Eye (tissue), 1 donor: ENCODE data around the gene MFSD1.
"Not testable (repeated sequence)": the region's sequence is repeated elsewhere in the genome, so short reads cannot be mapped to it uniquely, and the experiment has no call there.

Source experiments
- DNase-seq: peaks from one replicate; pipeline ENCODE4 v3.0.0-alpha.2; 2015

Gene MFSD1

DNA sequence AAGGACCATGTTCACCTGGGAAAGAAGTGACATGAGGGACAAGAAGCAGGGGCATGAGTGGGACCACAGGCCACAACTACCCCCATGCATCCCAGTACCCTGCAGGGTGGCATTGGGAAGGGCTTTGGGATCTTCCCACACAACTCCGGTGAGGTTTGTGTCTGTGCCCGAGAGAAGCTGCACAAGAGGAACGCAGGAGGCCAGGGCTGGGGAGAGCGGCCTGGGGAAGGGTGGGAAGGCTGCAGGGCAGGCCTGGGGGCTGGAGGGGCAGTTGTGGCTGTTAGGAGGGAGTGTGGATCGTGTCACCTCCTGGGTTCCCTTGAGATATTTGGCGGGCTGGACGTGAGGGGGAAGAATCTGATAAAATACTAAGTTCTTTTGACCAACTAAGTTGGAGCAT lies 25.3 kb upstream of the MFSD1 start:
- DNase-seq = no peak

DNA sequence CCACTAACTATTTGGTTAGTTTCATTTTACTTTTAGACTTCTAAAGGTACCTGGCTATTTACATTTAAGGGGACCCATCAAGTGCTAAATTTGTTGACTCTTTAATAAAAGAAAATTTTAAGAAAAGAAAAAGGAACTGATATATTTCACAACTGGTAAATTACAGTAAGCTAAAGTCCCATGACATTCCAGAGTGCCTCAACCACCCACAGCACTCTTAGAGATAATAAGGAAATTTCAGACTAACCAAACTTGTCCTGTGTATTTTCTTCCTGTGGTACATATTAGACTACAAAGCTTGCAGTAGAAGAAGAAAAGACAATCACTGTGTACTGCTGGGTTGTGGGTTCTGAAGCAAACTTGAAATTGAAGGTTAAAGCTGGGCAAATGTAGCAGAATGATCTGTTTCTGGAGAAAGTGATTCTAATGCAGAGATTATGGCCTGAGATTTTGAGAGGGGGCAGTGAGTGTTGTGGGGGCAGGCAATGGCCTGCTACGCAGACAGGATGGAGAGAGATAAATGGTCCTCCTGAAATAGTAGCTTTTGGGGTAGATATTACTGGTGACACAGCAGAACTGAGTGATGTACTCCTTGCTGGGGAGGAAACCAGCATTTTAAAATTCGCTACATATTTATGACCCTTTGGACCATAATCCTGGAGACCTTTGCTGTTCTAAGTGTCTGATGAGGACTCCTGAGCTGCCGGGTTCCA lies 24.5 kb upstream of the MFSD1 start:
- no peak for DNase-seq

DNA sequence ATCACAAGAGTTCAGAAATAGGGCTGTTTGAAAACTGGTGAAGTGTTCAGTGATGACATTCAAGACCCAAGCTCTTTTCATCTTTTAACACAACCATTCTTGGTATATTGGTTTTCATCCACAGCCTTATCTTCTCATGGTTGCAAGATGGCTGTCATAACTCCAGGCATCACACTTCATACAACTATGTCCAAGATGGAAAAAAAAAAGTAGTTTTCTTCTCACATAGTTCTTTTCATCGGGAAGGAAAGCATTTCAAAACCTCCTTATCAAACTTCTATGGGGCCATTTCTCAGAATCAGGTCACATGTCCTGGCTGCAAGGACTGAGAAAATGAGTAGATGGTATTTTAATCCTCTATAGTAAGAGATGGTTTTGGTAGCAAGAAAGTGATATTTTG lies 21.1 kb upstream of the MFSD1 start:
- no peak for DNase-seq

DNA sequence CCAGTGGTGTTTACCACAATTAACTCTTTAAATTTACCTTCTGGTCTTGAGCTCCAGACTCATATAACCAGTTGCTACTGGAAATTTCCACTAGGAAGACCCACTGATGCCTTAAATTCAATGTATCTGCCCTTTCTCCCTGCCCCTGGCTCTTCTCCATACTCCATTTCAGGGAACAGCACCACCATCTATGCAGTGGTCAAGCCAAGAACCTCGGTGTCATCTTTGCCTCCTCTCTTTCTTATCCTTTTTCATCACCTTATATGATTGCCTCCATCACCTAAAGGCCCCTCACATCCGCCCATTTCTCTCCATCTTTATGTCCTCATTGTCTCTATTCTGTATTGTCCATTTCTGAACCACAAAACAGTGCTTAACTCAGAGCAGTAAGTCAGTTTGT lies 20.7 kb upstream of the MFSD1 start:
- DNase-seq = no peak

DNA sequence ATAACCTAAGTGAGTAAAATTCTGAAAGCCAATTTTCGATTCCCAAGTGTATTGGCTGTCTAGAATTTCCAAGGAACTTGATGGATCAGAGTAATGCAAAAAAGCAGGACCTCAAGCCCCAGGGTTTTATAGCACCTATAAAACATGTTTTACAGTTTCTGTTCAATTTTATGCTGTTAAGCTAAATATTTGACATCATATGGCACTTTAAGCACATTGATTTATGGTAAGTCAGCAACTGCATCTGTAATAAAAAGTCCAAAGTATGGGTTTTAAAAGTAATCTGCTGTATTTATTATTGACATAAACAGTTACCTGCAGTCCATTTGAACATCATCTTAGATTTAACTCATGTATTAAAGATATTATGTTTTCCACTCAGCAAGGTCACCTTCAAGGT lies 20.0 kb upstream of the MFSD1 start:
- no peak for DNase-seq

DNA sequence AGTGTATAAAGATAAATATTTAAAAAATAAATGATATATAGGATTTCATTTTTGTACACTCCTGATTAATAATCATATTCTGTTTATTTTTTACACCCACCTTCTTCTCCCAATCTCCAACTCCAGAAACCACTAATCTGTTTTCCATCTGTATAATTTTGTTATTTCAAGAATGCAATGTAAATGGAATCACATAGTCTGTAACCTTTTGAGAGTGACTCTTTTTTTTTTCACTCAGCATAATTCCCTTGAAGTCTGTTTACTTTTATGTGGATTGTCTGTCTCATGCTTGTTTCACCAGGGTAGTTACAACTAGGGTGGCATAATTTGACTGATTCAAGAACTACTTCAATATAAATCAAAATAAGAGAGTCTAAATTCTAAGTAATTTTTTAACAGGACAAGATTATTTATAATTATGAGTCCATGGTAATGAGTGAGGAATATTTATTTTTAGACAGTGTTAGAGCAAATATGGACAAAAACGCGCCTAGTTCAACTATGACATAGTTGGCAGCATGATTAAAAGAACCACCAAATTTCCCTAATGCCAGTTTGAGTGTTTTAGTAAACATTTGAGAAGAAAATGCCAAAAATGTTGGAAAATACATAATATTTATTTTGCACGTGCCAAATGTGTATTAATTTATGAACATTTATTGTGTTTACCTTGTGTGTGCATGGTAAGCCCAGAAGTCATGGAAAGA lies 19.4 kb upstream of the MFSD1 start:
- no peak for DNase-seq

DNA sequence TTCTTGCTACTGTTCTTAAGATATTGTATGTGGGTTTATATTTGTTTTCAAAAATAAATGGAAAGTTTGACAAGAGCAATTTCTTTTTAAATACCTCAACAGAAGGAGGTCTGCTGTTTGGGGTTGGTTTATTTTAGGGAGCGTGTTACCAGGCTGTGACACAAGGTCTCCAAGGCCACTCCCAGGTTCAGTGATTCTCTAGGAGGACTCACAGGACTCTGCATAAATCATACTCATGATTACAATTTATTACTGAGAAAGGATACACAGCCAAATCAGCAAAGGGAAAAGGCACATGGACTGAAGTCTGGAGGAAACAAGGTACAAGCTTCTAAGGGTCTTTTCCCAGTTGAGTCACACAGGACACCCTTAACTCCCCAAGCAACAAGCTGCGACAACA lies 18.8 kb upstream of the MFSD1 start:
- no peak for DNase-seq

DNA sequence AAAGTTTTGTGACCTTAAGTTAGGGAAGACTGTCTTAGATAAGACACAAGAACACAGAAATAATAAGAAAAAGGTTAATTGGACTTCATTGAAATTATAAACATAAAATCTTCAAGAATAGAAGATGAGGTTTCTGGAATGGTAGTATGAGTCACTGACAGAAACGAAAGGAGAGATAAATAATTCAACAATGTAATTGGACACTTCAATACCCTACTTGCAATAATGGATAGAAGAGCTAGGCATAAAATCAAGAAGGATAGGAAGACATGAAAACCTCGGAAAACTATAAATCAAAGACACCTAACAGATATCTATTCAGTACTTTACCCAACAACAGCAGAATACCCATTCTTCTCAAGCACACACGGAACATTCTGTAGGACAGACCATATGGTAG lies 15.9 kb upstream of the MFSD1 start:
- DNase-seq = no peak

DNA sequence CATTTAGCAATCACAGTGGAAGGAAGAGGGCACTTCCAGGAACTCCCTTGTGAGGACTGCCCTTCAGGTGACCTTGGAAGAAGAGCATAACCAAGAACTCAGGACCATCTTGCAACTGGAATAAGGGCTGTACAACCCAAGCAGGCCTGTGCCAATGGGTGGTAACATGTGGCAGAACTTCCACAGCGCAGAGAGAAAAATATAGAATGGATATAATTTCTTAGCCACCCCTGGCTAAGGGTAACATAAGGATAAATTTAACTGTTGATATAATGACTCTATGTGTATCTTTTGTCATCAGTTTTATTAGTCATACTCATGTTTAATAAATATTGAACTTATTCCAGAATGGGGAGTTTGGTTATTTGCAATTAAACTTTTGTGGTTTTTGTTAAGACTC lies 13.4 kb upstream of the MFSD1 start:
- DNase-seq = no peak

DNA sequence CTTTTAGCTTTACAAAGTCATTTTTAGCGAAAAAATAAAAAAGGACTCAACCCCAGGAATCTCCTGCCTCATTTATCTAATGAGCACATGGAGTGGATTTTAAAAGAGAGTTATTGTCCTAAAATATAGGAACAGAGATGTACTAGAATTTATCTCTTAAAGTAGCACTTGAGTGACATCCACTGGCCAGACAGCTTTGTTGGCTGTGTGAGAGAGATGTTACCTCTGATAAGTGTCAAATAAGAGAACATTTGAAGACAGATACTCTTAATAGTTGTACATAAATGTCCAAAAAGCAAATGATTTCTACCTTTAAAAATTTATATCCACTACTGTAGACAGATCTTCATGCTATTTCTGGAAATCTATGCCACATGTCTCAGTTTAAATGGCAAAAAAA lies 12.3 kb upstream of the MFSD1 start:
- DNase-seq = peak; percentile 32

DNA sequence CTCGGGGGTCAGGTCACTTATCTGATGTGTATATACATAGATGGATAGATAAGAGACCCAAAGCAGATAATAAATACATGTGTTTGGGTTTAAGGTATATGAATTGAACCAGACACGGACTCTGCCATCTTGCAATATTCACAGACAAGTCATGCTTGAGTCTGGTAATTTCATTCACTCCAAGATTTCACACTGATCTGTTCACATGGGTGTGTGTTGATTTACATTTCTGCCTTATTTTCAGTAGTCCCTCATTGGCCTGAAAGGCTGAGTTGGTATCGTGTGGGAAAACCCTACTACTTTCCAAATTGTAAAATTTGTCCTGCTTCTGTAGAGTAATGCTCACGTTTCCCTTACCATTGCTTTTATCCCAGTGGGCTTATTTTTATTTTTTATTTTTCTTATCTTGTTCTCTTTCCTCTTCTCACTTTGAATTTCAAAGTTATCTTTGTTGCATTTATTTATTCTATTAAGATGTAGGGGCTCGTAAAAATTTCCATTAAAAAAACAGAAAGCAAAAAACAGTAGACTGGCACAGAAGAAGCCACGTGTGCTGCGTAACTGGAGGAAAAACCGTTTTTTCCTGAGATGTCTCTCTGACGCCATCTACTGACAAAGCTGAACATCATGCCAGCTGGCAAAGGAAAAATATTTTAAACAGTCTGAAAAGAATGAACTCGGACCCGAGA lies 10.8 kb upstream of the MFSD1 start:
- DNase-seq = peak; percentile 89

DNA sequence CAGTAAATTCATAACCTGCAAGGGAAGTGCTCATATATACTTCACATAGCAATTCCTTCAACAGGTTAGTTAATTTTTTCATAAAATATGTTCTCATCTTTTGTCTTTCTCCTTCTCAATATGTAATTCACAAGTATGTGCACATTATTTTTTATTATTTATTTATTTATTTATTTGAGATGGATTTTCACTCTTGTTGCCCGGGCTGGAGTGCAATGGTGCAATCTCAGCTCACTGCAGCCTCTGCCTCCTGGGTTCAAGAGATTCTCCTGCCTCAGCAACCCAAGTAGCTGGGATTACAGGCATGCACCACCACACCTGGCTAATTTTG lies 10.3 kb upstream of the MFSD1 start:
- DNase-seq = not testable (repeated sequence)

DNA sequence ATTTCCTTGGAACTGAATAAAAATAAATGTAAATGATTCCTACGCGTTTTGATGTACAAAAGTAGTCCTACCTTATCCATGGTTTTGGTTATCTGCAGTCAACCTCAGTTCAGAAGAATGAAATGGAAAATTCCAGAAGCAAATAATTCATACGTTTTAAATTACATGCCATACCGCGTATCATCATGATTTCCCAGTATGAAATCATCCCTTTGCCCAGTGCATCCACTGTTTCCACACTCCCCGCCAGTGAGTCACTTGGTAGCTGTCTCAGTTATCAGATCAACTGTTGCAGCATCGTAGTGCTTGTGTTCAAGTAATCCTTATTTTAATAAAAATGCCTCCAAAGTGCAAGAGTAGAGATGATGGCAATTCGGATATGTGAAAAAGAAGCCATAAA lies 9.1 kb upstream of the MFSD1 start:
- no peak for DNase-seq

DNA sequence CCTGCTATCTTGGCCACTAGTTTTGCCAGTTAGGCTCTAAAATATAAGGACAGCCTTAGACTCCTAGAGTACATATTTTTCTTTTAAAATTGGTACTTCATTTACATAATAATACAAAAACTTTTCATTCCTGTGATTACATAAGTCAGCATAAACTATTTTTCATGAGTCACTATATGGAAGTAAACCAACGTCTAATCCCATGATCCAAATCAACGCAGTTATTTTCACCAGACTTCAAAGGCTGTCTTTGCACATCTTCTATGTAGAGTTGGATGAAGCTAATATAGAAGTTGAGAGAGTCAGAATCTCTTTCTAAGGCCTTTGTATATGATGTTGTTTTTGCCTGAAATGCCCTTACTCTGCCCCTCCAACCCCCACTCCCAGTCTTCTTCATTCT lies 7.6 kb upstream of the MFSD1 start:
- DNase-seq = no peak

DNA sequence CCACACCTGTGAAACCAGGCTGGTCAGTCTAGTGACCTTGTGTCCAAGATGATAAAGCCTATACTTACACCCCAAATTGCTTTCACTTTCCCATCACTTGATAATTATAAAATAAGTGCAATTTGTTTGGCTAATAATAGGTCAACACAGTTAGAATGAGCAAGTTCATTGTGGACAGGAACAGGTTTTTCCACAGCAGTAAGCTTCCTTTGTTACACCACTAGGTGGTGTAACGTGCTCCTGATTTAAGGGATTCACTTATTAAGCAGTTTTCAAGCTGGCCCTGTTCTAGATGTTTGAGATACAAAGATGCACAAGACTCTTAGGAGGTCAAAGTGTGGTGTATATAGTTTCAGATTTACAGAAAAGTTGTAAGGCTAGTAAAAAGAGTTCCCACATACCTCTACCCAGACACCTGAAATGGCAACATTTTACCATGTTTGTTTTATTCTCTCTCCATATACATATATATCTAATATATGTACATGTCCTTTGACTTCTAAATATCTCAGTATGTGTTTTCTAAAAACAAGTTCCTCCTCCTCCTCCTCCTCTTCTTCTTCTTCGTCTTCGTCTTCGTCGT lies 6.8 kb upstream of the MFSD1 start:
- no peak for DNase-seq

DNA sequence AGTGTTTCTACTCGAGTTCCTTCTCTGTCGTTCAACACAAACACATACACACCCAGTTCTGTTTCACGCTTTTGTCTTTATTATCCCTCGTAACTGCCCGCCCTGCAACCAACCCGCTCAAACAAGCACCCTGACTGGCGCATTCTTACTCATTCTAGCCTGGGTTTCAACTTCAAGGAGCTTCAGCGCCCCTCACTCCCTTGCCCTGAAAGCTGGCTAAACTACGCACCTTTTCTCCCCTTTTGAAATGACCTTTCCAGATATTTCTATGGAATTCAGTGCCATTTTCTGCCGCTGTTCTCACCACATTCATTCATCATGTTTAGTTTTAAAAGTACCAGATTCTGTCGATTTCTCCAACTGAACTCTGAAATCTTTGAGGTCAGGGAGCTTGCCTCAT lies 653 bp upstream of the MFSD1 start:
- peak; percentile 77 for DNase-seq

DNA sequence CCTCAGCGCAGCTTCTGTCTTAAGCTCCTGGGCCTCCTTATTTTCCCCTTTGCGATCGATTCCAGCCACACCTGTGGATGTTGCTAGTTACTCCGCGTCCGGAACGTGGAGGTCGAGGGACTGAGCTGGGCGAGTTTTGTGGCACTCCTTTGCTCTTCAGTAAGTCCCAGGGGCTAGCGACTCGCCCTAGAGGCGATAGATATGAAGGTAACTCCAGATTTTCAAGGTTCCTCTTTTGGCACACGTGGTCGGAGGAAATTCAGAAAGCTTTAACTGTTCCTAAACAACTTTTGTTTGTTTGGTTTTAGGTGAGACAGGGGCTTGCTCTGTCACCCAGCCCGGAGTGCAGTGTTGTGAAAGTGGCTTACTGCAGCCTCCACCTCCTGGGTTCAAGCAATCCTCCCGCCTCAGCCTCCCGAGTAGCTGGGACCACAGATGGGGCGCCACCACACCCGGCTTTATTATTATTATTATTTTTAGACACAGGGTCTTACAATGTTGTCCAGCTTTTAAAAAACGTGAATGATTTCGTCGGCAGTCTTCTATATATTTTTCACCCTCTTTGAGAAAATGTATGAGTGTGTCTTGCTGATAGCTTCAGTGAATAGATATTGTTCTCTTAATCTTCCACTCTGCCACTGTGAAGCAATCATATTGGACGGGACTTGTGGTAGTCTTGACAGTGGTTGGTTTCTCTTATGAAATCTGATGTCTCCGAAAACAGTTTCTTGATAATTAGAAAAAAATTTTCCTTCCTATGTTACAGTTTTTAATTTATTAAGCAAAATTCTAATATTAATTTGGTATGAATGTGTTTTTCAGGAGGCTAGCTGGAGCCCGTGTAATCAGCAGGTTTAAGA lies 785 bp downstream of the MFSD1 start:
- no peak for DNase-seq

DNA sequence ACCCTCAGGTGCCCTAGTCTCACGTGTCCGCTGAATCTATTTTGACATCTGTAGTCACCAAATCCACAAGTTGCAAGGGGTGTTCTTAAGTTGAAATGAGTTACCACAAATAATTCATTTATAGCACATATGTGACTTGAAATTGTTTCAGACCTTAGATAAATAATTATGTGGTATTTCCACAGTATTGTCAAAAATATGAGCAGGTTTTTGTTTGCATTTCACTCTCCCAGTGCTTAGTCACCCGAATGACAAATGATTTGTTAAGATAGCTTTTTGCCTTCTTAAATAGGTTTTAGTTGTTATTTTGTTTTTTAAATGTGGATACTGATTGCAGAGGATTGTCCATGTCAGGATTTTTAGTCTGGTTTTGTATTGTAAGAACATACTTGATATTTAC lies 2.6 kb downstream of the MFSD1 start:
- no peak for DNase-seq

DNA sequence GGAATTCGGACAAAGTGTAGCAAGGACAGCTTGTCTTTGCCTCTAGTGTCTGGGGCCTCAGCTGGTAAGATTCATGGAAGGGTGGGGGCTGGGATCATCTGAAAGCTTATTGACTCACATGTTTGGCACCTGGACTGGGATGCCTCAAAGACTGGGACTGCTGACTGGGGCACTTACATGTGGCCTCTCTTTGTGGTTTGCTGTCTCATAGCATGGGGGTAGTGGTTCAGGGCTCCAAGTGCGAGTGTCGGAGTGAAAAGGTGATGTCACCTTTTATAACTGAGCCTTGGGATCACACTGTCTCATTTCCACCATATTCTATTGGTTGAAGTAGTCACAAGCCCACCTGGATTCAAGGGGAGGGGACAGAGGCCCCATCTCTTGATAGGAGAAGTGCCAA lies 6.8 kb downstream of the MFSD1 start:
- no peak for DNase-seq

DNA sequence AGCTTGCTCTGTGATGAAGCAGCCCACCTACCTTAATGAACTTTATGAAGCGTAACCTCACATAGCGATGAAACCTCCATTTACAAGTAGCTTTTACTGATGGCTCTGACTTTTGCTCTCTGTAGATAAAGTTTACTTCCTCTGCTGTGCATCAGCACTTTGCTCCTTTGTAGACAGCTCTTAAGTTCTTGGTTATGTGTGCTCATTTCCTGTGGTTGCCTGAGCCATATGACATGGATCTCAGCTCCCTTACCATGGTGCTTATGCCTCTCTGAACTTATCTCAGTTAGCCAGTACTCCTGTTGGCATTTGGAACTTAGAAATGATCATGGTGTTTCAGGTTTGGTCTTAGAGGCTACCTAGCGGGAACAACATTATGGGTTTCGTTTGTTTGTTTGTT lies 7.8 kb downstream of the MFSD1 start:
- DNase-seq = no peak

DNA sequence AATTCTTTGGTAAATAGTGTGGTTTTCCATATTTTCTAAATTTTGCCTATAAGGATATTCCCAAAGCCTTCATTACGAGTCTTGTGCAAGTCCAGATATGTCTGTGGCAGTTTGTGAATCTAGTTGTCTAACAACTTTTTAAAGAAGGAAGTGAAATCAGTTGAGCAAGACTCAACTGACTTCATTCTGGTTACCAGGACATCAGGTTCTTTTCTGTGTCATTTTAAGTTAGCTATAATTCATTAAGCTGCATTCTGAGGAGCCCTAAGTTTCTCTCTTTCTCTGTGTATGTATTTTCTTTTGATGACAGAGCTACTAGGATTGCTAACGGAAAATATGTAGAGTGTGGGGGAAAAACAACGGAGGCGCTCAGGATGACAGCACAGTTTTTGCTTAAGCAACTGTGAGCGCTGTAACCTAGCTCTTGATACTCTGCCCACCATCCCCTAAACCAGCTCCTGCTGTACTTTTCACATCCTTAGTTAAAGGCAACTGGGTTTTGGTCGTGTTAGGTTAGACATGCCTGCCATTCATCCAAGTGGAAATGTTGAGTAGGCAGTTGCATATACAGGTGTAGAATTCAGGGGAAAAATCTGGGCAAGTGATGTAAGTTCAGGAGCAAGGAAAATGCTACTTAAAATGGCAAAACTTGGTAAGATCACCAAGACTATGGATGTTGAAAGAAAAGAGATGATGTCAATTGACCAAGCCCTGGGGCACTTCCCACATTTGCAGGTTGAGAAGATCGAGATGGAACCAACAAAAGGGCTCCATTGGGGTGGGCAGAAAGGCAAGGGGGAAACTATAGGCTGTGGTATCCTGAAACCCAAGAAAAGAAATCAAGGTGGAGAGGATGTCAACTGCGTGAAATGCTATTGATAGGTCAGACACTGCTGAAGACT lies 9.2 kb downstream of the MFSD1 start:
- no peak for DNase-seq

DNA sequence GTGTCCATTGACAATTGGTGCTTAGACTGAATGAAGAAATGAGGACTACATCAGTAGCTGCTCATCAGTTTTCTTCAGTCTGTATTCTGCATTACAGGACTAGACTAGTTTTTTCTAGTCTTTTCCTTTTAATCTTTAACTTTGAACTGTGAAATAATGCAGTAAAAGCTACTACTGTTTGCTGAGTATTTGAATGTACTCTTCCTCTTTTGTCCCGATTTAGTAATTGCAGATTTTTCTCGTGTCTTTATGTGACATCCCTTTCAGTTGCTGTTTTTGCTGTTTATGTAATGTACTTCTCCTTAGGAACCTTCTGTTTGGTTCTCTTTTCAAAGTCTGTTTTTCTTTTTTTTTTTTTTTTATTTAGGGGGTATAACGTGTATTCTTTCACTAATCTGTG lies 17.4 kb downstream of the MFSD1 start:
- no peak for DNase-seq
